Neutrophil (primary cell): ENCODE measurements around the gene DSG3.

Experiments used
- H3K27ac ChIP-seq: fragments of 200-600 bp; sonication (generic); 2 replicates; pipeline ENCODE4 v1.5.1; 2016; ENCODE audit warnings: mild to moderate bottlenecking, moderate library complexity
- H3K27me3 ChIP-seq: fragments of 200-600 bp; sonication (generic); 2 replicates; pipeline ENCODE4 v1.6.0; 2016; ENCODE audit warnings: mild to moderate bottlenecking
- H3K36me3 ChIP-seq: fragments of 200-600 bp; sonication (generic); 2 replicates; pipeline ENCODE4 v1.5.1; 2017
- H3K4me1 ChIP-seq, 2 experiments: fragments of 200-600 bp in 1 of 2; sonication (generic) in 1 of 2; 1 replicate in 1 of 2; 2 replicates in 1 of 2; pipeline versions ENCODE4 v1.5.1 to v1.6.1; 2013 to 2016; ENCODE audit warnings: low read depth in 1 of 2, low read length in 1 of 2, mild to moderate bottlenecking in 1 of 2, moderate library complexity in 1 of 2; ENCODE audit not compliant: control insufficient read depth in 1 of 2, insufficient read depth in 1 of 2
- H3K4me3 ChIP-seq, 2 experiments: fragments of 200-600 bp in 1 of 2; sonication (generic) in 1 of 2; 1 replicate in 1 of 2; 2 replicates in 1 of 2; pipeline ENCODE4 v1.5.1; 2013 to 2016; ENCODE audit warnings: low read depth in 1 of 2, low read length in 1 of 2, mild to moderate bottlenecking in 1 of 2, moderate library complexity in 1 of 2
- H3K9me3 ChIP-seq: fragments of 200-600 bp; sonication (generic); 2 replicates; pipeline ENCODE4 v1.5.1; 2016
- CTCF ChIP-seq: fragments of 200-600 bp; sonication (generic); IDR thresholded peaks from 2 replicates; pipeline ENCODE4 v1.5.1; 2016; ENCODE audit warnings: antibody characterized with exemption

The DSG3 gene

DNA sequence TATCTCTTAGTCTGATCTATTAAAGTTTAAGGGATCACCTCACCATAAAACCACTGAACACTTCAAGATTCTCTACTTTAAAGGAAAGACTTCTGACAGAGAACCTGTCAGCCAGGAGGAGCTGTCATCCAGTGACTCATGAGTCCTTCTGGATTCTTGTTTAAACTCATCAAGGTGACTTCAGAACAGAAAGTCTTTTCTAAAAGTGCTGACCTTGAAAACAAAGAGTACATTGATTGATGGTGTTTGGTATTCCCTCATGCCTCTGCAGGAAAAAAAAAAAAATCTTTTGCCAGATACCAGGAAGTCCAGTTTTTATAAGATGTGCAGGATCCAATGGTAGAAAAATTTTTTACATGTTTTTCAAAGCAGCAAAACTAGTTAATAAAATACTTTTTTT is 62.8 kb downstream of the DSG3 start:
- H3K36me3 ChIP-seq, result no peaks in the 10 kb centered on the region
- no peak for TF ChIP-seq CTCF
- no peak overlapping the region for H3K27ac ChIP-seq
- no peak overlapping the region for H3K4me3 ChIP-seq
- no peaks in the 10 kb centered on the region for H3K4me1 ChIP-seq
- no peaks in the 10 kb centered on the region for H3K27me3 ChIP-seq
- no peaks in the 10 kb centered on the region for H3K9me3 ChIP-seq

GRCh38 chr18:31511098-31511497 is 63.6 kb downstream of the DSG3 start:
- H3K4me1 ChIP-seq, result no peaks in the 10 kb centered on the region

GRCh38 chr18:31512203-31512764 is 64.7 kb downstream of the DSG3 start:
- no peaks in the 10 kb centered on the region for H3K4me1 ChIP-seq

More at GRCh38 chr18:31511098-31511497, 63.6 kb downstream of the DSG3 start:
- TF ChIP-seq CTCF, result no peak
- H3K27me3 ChIP-seq, result no peaks in the 10 kb centered on the region
- no peak overlapping the region for H3K27ac ChIP-seq
- no peaks in the 10 kb centered on the region for H3K36me3 ChIP-seq
- no peaks in the 10 kb centered on the region for H3K9me3 ChIP-seq
- no peak overlapping the region for H3K4me3 ChIP-seq

DNA sequence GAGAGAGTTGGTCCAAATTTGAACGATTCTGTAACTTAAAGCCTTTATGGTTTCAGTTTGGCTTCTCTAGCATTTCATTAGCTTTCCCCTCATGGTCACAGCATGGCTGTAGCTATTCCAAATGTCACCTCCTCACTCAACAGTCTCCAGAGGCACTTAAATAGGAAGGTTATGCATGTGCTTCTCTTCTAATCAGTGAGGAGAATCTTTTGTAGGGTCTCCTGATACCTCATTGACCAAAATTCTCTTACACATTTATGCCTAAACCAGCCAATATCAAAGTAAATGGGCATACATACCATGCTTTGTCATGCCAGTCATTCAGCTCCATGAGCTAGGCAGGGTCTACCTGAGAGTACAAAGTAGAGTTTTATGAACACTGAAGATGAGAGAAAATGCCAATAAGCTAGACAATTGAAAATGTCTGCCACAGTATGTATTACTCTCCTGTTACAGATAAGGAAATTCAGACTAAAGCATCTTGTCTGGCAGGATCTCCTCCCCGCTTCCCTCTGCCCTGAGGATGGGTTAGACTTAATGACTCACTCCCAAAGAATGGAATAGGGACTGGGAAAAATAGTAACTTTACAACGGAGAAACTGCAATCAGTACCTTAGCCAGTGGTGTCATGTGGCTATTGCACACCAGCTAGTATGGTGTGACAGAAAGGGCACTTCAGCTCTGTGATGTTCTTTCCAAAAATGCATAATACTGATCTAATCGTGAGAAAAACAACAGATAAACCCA is 65.8 kb downstream of the DSG3 start:
- Histone ChIP-seq H3K4me1 (no peaks in the 10 kb centered on the region), H3K36me3 (no peaks in the 10 kb centered on the region), H3K4me3 (no peak overlapping the region), H3K27ac (no peak overlapping the region), H3K27me3 (no peaks in the 10 kb centered on the region), H3K9me3 (no peaks in the 10 kb centered on the region)
- no peak for TF ChIP-seq CTCF

More at GRCh38 chr18:31512203-31512764, 64.7 kb downstream of the DSG3 start:
- H3K4me3 ChIP-seq, result no peak overlapping the region
- H3K9me3 ChIP-seq, result no peaks in the 10 kb centered on the region
- H3K27me3 ChIP-seq, result no peaks in the 10 kb centered on the region
- no peak for TF ChIP-seq CTCF
- H3K27ac ChIP-seq, result no peak overlapping the region
- no peaks in the 10 kb centered on the region for H3K36me3 ChIP-seq

GRCh38 chr18:31516437-31516836 is 68.9 kb downstream of the DSG3 start:
- no peak overlapping the region for H3K4me3 ChIP-seq
- H3K27me3 ChIP-seq, result no peaks in the 10 kb centered on the region
- H3K27ac ChIP-seq, result no peak overlapping the region
- TF ChIP-seq CTCF, result no peak
- H3K4me1 ChIP-seq, result no peaks in the 10 kb centered on the region
- H3K9me3 ChIP-seq, result no peaks in the 10 kb centered on the region
- no peaks in the 10 kb centered on the region for H3K36me3 ChIP-seq
